DOHH2 (cell line): Measurements from ENCODE around the gene IPO9.

ENCODE experiments used
- H3F3A ChIP-seq: fragments of 200-600 bp; sonication (generic), shearing (Covaris generic); 2 replicates; pipeline ENCODE4 v1.6.0; 2016; ENCODE audit warnings: antibody characterized with exemption, mild to moderate bottlenecking; ENCODE audit not compliant: control insufficient read depth, insufficient read depth
- H3K27ac ChIP-seq: fragments of 200-600 bp; sonication (generic); 2 replicates; pipeline ENCODE4 v1.5.1; 2014; ENCODE audit warnings: low read depth, mild to moderate bottlenecking, low read length, moderate library complexity
- H3K27me3 ChIP-seq: fragments of 200-600 bp; sonication (generic); 2 replicates; pipeline ENCODE4 v1.6.1; 2014; ENCODE audit warnings: mild to moderate bottlenecking, low read length, mixed read lengths; ENCODE audit not compliant: control insufficient read depth
- H3K36me3 ChIP-seq: fragments of 200-600 bp; sonication (generic); 2 replicates; pipeline ENCODE4 v1.6.1; 2014; ENCODE audit warnings: mild to moderate bottlenecking, low read length, moderate library complexity, mixed read lengths; ENCODE audit not compliant: control insufficient read depth
- H3K4me1 ChIP-seq: fragments of 200-600 bp; sonication (generic); 2 replicates; pipeline ENCODE4 v1.6.1; 2014; ENCODE audit warnings: mild to moderate bottlenecking, low read length, mixed read lengths; ENCODE audit not compliant: control insufficient read depth
- H3K4me2 ChIP-seq: fragments of 200-600 bp; sonication (generic); 2 replicates; pipeline ENCODE4 v1.6.0; 2014; ENCODE audit warnings: mild to moderate bottlenecking, low read length, moderate library complexity
- H3K4me3 ChIP-seq: fragments of 200-600 bp; sonication (generic); 2 replicates; pipeline ENCODE4 v1.5.1; 2014; ENCODE audit warnings: mild to moderate bottlenecking, low read length, mixed read lengths
- H3K79me2 ChIP-seq: fragments of 200-600 bp; sonication (generic); 2 replicates; pipeline ENCODE4 v1.6.1; 2014; ENCODE audit warnings: mild to moderate bottlenecking, low read length, mixed read lengths; ENCODE audit not compliant: control insufficient read depth
- H3K9me2 ChIP-seq: fragments of 200-600 bp; sonication (generic); replicated peaks from 2 replicates; pipeline ENCODE4 v1.6.1; 2014; ENCODE audit warnings: mild to moderate bottlenecking, low read length, mixed read lengths; ENCODE audit not compliant: control insufficient read depth
- H3K9me3 ChIP-seq: fragments of 200-600 bp; sonication (generic); 2 replicates; pipeline ENCODE4 v1.6.1; 2014; ENCODE audit warnings: antibody characterized with exemption, low read length, mixed read lengths; ENCODE audit not compliant: control insufficient read depth, insufficient read depth
- H4K20me1 ChIP-seq: fragments of 200-600 bp; sonication (generic); 2 replicates; pipeline ENCODE4 v1.6.0; 2014; ENCODE audit warnings: low read depth, mild to moderate bottlenecking, antibody characterized with exemption, low read length, moderate library complexity; ENCODE audit not compliant: control insufficient read depth, insufficient read depth
- EZH2phosphoT487 ChIP-seq: fragments of 200-600 bp; sonication (generic); IDR thresholded peaks from 2 replicates; pipeline ENCODE4 v1.6.1; 2017; ENCODE audit warnings: borderline replicate concordance, mild to moderate bottlenecking, antibody characterized with exemption, low read length, moderate library complexity, mixed read lengths
- TF ChIP-seq, protein P1 (sequence below): fragments of 200-600 bp; sonication (generic); IDR thresholded peaks from one replicate; pipeline ENCODE4 v1.5.1; 2014; ENCODE audit warnings: antibody characterized with exemption, mild to moderate bottlenecking, low read depth, low read length; ENCODE audit not compliant: poor library complexity, severe bottlenecking

The IPO9 gene

DNA sequence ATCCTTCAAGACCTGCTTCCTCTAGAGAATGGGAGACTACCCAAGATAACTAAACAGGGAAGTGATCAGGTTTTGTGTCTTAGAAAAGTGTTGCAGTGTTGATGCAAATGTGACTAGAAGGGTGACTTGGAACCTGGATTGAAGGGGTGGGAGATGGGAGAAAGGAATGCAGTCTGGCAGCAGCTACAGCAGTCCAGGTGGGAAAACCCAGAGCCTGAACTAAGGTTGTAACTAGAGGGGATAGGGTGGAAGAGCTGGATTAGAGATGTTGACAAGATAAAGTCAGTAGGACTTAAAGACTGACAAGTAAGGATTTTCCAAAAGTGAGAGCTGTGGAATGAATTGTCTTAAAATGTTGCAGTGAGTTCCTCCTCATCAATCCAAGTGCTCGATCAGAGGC is 52.7 kb downstream of the IPO9 start:
- H3K4me3 ChIP-seq = no peak overlapping the region
- no peaks in the 10 kb centered on the region for H3K9me3 ChIP-seq
- no peak overlapping the region for H3K4me2 ChIP-seq
- peaks cover 4% of the 10 kb centered on the region; the same call in 1 of the 2 replicates for H4K20me1 ChIP-seq
- H3F3A ChIP-seq = peaks cover 6% of the 10 kb centered on the region; the same call in 1 of the 2 replicates
- H3K79me2 ChIP-seq = no peaks in the 10 kb centered on the region
- H3K4me1 ChIP-seq = peaks cover 5% of the 10 kb centered on the region; the same call in 1 of the 2 replicates
- H3K27me3 ChIP-seq = peaks cover 22% of the 10 kb centered on the region
- no peaks in the 10 kb centered on the region for H3K9me2 ChIP-seq
- no peak overlapping the region for H3K27ac ChIP-seq
- TF ChIP-seq, protein P1, sequence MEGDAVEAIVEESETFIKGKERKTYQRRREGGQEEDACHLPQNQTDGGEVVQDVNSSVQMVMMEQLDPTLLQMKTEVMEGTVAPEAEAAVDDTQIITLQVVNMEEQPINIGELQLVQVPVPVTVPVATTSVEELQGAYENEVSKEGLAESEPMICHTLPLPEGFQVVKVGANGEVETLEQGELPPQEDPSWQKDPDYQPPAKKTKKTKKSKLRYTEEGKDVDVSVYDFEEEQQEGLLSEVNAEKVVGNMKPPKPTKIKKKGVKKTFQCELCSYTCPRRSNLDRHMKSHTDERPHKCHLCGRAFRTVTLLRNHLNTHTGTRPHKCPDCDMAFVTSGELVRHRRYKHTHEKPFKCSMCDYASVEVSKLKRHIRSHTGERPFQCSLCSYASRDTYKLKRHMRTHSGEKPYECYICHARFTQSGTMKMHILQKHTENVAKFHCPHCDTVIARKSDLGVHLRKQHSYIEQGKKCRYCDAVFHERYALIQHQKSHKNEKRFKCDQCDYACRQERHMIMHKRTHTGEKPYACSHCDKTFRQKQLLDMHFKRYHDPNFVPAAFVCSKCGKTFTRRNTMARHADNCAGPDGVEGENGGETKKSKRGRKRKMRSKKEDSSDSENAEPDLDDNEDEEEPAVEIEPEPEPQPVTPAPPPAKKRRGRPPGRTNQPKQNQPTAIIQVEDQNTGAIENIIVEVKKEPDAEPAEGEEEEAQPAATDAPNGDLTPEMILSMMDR = no peak
- no peak for TF ChIP-seq EZH2phosphoT487
- peaks cover 8% of the 10 kb centered on the region for H3K36me3 ChIP-seq

DNA sequence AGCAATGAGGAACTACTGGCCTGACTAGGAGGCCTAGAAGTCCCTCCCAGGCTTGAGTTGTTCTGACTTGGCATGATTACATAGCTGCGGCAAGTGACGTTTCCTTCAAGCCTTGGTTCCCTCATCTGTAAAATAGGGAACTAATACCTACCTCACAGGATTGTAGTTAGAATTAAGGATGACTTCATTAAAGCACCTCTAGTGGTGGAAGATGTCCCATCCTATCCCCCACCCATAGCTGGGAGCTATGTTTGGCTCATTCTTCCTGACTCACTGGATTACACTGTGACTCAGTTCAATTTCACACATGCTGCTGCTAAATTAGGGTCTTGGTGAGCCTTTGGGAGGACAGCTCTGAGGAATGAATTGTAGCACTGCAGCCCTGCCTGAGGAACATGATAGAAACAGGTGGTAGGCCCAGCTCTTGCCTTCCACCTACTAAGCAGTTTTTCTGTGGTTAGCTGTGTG is 53.7 kb downstream of the IPO9 start:
- Histone ChIP-seq H3K27ac (no peak overlapping the region), H4K20me1 (peaks cover 4% of the 10 kb centered on the region; the same call in 1 of the 2 replicates)

DNA sequence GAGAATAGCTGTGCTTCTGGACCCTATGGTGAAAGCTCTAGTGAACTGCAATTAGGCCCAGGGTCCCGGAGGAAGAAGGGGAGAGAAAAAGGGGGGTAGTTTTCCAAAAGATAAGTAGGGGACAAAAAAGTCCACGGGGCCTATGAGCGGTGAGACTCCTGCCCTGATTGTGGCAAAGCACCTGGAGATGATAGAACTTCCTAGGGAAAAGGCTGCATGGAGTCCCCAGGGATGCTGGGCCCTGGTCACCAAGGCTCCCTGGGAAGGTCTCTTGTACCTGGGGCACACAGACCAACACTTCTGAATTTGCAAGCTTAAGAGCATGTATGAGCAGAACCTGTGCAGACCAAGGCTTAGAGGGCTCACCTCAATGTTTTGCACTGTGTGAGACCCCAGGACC is 54.3 kb downstream of the IPO9 start:
- H3K4me3 ChIP-seq = no peak overlapping the region
- no peaks in the 10 kb centered on the region for H3K36me3 ChIP-seq
- H3K79me2 ChIP-seq = no peaks in the 10 kb centered on the region
- no peaks in the 10 kb centered on the region for H3K9me3 ChIP-seq
- H3K27me3 ChIP-seq = peaks cover 37% of the 10 kb centered on the region
- TF ChIP-seq, protein P1 = no peak
- TF ChIP-seq EZH2phosphoT487 = no peak
- H3K4me2 ChIP-seq = no peak overlapping the region
- no peaks in the 10 kb centered on the region for H3K9me2 ChIP-seq
- no peak overlapping the region for H3K27ac ChIP-seq
- H4K20me1 ChIP-seq = peaks cover under 1% of the 10 kb centered on the region; the same call in 1 of the 2 replicates
- H3F3A ChIP-seq = peaks cover 6% of the 10 kb centered on the region; the same call in 1 of the 2 replicates
- peaks cover 5% of the 10 kb centered on the region; the same call in 1 of the 2 replicates for H3K4me1 ChIP-seq

More for the DNA sequence above, 53.7 kb downstream of the IPO9 start:
- Histone ChIP-seq H3K9me3 (no peaks in the 10 kb centered on the region), H3K79me2 (no peaks in the 10 kb centered on the region), H3K4me3 (no peak overlapping the region), H3K4me1 (peaks cover 5% of the 10 kb centered on the region; the same call in 1 of the 2 replicates), H3F3A (peaks cover 6% of the 10 kb centered on the region; the same call in 1 of the 2 replicates), H3K4me2 (no peak overlapping the region), H3K36me3 (no peaks in the 10 kb centered on the region), H3K27me3 (peaks cover 33% of the 10 kb centered on the region), H3K9me2 (no peaks in the 10 kb centered on the region)
- no peak for TF ChIP-seq EZH2phosphoT487

DNA sequence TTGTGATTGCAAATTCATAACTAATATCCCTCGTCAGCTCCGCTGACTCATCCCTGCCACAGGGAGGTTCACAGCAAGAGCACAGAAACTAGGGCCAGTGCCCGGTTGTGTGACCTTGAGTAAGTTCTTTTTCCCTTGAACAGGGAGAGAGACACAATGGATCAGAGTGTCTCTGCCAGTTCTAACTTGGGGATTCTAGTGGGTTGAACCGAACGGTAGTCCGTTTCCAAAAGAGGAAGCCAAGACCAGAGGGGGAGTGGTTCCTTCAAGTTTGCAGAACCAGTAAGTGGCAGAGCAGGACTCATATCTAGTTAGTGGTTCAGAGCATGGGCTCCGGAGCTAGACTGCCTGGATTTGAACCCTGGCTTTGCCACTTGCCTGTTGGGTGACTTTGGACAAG is 54.8 kb downstream of the IPO9 start:
- H3K27me3 ChIP-seq = peaks cover 41% of the 10 kb centered on the region
- no peak overlapping the region for H3K27ac ChIP-seq
- no peak overlapping the region for H3K4me3 ChIP-seq
- H3K9me3 ChIP-seq = no peaks in the 10 kb centered on the region
- H3K36me3 ChIP-seq = no peaks in the 10 kb centered on the region
- H3K4me1 ChIP-seq = peaks cover 5% of the 10 kb centered on the region; the same call in 1 of the 2 replicates
- H3K9me2 ChIP-seq = no peaks in the 10 kb centered on the region
- H3F3A ChIP-seq = peaks cover 6% of the 10 kb centered on the region; the same call in 1 of the 2 replicates
- H3K4me2 ChIP-seq = no peak overlapping the region
- H4K20me1 ChIP-seq = no peaks in the 10 kb centered on the region; the same call in 1 of the 2 replicates
- no peaks in the 10 kb centered on the region for H3K79me2 ChIP-seq
- TF ChIP-seq, protein P1 = no peak
- TF ChIP-seq EZH2phosphoT487 = no peak
